T-helper 2 cell treated with Interferon-gamma antibody and Interleukin-4, amounts not matched to agents 100 ng/mL and 5 ng/mL, for 36 hours (primary cell): ENCODE results near the gene CEP128. TPM values are rescaled to one million over a fixed set of nuclear protein-coding genes. Genes with fewer than 3 reads are reported as not detected.
"Not testable (repeated sequence)": the region's sequence is repeated elsewhere in the genome, so short reads cannot be mapped to it uniquely, and the experiment has no call there.

Experiments
- intact Hi-C: fragments of 100-400 bp; cut with micrococcal nuclease; formaldehyde crosslinking; loops from one replicate; pipeline ENCODE4 v1.15.1; 2023
- total RNA-seq: library from RNA; stranded (reverse); gene quantifications from 2 replicates; pipeline ENCODE4 v1.2.3, GENCODE V29; 2022

CEP128 gene
- total RNA-seq, 1 donor from 2014 or later, result 31.7 TPM

DNA sequence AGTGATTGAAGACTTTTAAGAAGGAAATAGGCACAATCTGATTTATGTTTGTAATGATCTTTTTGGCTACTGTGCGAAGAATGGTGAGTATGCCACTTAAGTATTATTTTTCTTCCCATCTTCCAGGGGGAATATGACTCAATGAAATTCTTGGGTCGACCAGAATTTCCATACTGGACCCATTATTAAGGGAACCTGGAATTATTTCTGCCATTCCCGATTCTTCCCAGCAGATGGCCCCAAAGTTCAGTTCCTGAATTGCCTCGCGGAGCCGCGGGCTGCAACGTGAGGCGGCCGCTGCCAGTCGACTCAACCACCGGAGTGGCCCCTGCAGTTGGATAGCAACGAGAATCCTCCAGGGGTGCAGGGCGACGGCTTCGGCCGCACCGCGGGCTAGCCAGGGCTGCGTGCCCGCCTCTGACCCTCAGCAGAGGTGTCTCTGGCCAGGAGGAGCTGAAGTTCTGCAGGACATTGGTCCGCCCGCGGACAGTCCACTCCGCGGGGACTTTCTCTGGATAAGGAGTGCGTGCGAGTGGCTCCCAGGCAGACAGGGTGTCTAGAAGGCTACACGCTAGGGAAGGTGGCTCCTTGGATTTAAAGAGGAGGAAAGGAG lies 13.3 kb upstream of the CEP128 start:
- intact Hi-C loops, result loop anchor here (1.0 to 5.0 kb wide), 5 partner anchors 12 to 518 kb away; no protein-coding TSS in a partner anchor

DNA sequence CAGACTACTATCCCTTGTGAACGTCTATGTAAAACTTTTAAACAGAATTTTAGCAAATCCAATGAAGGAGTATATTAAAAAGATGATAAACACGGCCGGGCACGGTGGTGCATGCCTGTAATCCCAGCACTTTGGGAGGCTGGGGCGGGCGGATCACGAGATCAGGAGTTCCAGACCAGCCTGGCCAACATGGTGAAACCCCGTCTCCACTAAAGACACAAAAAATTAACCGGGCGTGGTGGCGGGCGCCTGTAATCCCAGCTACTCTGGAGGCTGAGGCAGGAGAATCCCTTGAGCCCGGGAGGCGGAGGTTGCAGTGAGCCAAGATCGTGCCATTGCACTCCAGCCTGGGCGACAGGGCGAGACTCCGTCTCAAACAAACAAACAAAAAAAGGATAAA lies 11.7 kb upstream of the CEP128 start:
- intact Hi-C loops, result not testable (repeated sequence)

DNA sequence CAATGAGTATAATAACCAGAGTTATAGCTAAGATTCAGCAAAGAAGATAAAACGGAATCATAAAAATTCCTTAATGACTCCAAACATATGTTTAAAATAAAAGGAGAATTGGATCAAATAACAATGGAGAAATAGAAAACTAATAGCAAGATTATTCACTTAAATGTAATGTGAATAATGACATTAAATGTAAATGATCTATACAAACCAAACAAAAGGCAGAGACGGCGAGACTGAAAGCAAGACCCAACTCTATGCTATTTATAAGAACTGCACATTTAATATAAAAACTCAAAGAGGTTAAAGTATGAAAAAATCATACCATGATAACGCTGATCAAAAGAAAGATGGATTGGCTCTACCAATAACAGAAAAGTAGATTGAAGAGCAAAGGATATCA lies 10.0 kb upstream of the CEP128 start:
- intact Hi-C loops, result no loop called here

DNA sequence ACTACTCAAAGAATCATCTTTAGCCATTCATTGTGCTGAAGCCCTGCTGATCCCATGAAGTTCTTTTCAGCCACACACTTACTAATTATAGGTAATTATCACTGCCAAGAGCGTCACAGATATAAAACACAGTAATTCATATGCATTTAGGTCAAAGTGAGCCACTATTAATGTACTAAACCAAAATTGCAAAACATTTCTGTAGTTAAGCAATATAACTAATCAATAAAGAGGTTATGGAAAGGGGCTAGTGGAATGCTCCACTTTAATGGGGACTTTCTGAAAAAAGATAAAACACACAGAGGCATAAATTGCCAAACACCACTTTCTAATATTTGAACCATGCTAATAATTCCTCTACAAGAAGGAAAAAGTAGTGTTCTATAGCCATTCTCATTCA lies 6.8 kb upstream of the CEP128 start:
- intact Hi-C loops, result no loop called here

DNA sequence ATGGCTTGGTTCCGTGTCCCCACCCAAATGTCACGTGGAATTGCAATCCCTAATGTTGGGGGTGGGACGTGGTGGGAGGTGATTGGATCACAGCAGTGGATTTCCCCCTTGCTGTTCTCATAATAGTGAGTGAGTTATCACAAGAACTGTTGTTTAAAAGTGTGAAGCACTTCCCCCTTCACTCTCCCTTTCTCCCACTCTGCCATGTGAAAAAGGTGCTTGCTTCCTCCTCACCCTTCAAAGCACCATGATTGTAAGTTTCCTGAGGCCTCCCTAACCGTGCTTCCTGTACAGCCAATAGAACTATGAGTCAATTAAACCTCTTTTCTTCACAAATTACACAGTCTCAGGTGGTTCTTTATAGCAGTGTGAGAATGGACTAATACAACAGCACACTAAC lies 5.3 kb upstream of the CEP128 start:
- intact Hi-C loops, result no loop called here

DNA sequence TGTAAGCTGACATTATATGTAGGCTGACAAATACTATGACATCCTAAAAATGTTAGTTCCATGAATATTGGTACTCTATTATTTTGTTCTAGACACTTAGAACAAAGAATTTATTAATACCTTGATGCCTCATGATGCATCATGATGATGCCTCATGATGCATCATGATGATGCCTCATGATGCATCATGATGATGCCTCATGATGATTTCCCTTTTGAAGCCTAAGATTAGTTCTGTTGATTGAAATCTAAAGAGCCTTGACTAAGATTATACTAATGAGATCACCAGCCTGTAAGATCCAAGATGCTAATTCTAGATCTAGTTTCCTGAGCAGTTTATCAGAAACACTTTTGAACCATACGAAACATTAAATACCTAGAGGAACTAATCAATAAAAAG lies 4.6 kb upstream of the CEP128 start:
- intact Hi-C loops, result no loop called here

DNA sequence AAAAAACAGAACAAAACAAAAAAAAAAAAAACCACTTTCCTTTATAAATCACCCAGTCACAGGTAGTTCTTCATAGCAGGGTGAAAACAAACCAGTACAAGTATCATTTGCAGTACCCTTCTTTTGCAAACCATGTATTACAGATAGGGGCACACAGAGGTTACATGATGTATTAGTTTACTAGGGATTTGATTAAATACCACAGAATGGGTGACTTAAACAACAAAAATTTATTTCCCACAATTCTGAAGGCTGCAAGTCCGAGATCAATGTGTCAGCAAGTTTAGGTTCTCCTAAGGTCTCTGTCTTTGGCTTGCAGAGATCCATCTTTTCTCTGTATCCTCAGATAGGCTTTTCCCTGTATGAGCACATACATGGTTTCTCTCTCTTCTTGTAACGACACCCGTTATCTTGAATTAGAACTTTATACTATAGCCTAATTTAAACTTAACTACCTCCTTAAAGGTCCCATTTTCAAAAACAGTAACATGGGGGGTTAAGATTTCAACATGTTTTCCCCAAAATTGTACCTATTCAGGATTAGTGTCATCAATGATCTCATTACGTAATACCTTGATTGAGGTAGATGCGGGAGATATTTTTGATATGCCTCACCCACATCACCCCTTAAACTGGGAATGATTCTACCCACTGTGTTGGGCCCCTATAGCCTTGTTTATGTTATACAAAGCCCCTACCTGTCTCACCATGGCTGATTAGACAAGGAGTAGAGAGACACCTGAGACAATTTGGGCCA lies 3.5 kb upstream of the CEP128 start:
- intact Hi-C loops, result loop anchor here (5.0 kb wide), 2 partner anchors 227 to 587 kb away; partner anchors contain the start of gene SEL1L

DNA sequence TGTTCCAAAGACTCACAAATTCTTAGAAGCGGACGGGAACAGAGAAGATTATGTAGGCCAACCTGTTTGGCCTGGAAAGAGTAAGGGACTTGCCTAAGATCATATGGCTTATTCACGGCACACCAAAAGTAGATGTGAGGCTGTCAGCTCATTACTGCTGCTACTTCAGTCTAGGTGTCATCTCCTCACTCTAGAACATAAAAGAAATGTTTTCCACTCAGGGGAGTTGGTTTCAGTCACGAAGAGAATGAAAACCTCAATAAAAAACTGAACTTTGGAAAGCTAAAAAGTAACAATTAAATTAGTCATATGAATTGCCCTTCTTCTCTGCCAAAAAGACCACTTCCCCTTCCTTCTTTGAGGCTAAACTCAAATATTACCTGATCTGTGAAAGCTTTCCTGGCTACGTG lies 658 bp upstream of the CEP128 start:
- intact Hi-C loops, result loop anchor here (1.0 to 5.0 kb wide), 3 partner anchors 13 to 590 kb away; partner anchors contain the start of genes SEL1L and TSHR

DNA sequence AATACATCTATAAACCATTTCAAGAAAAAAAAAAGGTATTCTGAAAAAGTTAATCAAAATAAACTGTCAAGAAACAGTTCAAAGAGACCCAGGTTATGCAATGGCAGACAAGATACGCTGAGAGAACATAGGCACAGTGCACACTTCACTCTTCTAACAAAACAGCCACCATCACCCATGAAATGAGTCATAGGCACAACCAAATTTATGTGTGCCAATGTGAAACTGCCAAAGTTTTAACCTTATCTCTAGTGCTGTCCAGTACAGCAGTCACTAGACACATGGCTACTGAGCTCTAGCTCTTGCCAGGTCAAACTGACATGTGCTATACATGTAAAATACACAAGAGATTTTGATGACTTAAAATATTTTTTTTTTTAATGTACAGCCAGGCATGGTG lies 1.4 kb downstream of the CEP128 start:
- intact Hi-C loops, result loop anchor here (5.0 kb wide), 2 partner anchors 232 to 592 kb away; partner anchors contain the start of gene SEL1L

DNA sequence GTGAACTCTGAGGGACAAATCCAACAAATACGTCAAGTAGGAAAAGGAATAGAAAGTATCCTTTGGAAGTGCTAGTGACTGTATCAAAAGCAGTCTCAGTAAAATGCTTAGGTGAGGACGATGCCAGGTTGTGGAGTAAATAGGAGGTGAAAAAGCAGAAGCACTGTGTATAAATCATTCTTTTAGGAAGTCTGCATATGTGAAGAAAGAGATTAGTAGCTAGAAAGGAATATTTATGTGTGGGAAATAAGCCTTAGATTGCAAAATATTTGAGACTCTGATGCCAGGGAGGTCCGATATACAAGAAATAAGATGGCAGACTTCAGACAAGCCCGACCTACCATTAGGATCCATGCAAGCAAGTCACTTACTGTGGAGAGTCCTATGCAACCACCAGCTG lies 7.9 kb downstream of the CEP128 start:
- intact Hi-C loops, result no loop called here

DNA sequence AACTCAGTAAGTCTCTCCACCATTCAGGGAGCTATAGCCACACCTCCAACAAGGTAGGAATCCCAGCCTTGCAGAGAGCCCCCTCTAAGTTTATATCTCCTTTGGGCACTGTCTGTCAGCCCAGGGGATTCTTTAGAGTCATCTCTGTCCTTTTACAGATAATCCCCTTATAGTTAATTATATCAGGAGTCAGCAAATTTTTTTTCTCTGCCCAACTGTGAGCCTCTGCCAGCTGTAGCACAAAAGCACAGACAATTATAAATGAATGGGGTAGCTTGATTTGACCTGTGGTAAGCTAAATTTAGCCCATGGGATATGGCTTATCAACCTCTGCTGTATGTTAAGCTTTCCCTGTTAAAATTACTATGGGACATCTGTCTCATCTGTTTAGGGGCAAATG lies 8.3 kb downstream of the CEP128 start:
- intact Hi-C loops, result no loop called here

DNA sequence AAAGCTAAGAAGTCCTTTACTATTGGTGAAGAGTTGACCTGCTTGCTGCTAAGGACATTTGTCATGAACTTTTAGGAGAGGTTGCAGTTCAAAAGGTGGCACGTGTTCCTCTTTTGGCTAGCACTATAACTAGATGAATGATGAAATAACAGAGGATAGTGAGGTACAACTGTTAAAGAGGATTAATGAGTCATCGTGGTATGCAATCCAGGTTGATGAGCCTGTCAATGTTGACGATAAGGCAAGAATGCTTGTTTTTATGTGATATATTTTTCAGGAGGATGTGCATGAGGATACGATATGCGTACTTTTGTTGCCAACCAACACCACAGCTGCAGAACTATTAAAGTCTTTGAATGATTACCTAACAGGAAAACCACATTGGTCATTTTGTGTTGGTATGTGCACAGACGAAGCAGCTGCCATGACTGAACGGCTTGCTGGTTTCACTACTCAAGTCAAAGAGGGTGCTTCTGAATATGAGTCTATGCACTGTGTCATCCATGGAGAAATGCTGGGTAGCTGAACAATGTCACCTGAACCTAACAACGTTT lies 10.6 kb downstream of the CEP128 start:
- intact Hi-C loops, result loop anchor here (1.0 to 2.0 kb wide), 3 partner anchors 10 to 290 kb away; partner anchors contain the start of genes CEP128 and GTF2A1

DNA sequence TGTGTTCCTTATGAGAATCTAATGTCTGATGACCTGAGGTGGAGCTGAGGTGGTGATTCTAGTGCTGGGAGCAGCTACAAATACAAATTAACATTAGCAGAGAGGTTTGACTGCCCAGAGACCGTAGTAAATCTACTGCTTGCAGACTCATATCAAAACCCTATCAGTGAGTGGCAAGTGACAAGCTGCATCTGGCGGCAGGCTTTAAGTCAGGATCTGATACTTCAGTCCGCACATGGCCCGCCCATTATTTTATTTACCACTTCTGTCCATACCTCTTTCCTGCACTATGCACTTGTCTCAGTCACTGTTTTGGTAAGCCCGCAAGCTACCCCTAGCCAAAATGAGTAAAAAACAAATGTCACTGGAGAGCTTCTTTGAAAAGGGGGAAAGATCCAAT lies 11.4 kb downstream of the CEP128 start:
- intact Hi-C loops, result loop anchor here (2.0 kb wide), 1 partner anchor 291 kb away; the partner anchor contains the start of gene GTF2A1

DNA sequence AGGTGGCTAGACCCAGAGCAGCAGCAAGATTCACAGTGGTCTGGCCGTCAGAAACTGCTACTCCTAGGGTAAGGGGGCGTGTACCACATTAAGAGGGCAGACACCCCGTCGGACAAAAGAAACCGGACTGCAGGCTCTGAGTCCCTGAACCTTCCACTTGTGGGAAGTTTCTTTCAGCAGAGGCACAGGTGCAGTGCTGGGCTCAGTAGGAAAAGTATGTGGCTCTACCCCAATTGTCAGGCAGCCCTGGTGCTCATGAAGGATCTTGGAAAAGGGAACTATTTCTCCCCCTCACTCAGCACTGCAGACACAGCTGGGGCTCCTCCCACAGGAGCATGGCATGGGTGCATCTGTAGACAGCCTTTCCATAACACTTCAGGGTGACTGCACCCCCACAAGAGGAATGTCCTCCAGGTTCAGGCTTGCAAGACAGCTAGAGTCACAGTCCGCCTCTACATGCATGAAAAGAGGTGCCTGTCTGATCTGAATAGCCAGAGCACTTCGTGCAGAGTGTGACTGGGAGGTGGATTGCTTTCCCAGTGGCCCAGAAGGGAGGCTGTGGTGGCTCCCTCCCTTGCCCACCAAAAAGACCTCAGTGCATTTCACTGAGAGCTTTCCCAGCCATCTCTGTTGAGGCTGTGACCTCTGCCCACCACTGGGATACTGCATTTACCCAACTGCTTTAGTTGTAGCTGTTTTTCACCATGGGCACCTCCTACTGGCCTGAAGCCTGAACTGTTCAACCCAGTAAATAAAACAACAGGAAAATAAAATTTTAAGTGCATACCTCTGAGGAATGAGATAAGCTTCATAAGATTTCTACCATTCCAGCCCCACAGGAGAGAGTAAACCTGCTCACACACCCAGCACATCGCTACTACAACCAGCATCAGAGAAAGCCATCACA lies 14.2 kb downstream of the CEP128 start:
- intact Hi-C loops, result no loop called here

DNA sequence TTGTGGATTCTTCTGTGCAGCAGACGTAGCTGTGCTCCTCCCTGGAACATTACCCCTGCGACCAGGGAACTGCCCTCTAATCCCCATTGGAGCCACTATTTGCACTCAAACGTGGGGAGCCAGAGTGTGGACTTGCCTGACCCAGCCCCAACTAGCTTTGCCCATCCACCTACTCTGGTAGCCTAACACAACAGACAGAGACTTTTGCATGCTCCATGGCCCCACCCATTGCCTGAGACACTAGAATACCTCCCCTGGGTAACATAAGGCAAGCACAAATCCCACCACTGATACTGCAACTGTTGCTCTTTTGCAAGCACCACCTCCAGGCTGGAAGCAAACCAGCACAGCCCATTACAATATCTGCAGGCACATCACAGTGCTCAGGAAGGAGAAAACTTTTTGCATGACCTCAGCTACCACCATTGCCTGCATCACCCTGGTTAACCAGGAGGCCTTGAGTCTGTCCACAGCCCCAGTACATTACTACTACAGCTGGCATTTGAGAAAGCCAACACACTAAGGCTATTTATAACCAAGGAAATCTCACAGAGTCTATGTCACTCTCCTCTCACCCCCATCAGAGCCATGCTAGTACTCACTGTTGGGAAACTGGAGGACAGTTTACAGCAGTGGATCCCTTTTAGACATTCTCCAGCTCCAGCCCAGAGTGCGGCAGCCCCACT lies 15.0 kb downstream of the CEP128 start:
- intact Hi-C loops, result no loop called here

DNA sequence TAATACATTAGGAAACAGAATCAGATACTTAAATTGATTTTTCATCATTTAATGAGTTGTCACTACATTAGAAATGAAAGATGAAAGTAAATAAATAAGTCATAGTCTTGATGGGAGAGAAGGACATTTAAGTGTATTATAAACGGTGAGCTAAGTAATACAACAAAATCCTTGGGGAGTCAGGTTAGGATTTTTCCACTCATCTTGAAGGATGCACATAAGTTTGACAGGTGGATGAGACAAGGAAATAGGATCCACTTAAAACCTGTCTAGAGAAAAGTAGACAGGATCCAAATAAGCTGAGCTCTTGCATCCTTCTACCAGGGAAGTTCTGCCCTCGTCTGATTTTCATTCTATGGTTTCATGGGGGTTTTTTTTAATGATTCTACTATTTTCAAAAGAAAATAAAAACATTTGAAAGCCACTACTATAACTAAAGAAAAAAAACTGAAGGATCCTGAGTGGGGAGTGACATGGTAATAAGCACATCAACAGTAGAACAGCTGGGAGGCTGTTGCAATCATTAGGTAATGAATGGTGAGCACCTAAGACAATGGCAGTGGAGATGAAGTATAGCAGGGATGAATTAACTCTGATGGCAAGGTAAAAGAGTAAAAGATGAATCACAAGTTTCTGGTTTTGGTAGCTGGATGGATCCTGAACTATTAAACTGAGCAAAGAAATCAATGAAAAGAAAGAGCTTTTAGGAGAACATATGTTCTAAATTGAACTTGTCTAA lies 17.0 kb downstream of the CEP128 start:
- intact Hi-C loops, result no loop called here

DNA sequence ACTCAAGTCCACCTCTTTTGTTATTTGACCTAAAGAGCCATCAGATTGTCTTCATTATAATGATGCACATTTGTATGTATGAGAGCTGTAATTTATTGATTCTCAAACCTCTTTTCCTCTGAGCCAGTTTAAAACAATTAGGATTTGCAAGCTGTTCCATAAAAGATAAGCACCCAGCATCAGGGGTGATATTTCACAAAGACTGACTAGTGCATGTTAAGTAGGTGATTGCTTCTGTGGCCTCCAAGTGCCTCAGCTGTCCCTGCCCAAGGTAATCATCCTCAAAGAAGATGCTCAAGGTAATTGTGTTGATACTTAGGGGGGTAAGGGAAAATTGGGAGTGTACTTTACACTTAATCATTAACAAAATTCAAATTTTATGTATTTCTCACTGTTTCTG lies 18.2 kb downstream of the CEP128 start:
- intact Hi-C loops, result no loop called here

DNA sequence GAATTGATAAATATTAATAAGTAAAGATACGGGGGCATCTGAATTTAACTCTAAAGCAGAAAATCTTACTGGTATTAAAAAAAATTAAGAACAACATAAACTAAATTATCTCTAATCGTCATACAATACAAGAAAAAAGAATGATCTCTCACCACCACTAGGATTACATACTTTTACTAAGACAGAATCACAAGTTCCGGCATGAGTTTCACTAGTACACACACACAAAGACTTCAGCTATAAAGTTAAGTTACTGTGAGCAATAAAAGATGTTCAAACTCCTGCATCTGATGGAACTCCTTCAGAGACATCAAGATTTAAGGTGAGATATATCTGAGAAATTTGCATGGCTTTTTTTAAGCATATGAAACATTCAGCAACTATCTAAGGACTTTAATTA lies 21.9 kb downstream of the CEP128 start:
- intact Hi-C loops, result no loop called here

DNA sequence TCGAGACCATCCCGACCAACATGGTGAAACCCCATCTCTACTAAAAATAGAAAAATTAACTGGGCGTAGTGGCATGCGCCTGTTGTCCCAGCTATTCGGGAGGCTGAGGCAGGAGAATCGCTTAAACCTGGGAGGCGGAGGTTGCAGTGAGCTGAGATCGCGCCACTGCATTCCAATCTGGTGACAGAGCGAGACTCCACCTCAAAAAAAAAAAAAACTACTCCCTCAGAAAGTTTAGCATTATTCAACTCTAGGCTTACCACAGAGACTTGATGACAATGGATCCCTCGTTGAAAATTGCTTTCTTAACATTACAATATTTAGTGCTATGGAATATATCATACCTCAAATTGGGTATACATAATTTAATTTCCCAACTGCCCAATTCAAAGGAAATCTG lies 29.5 kb downstream of the CEP128 start:
- intact Hi-C loops, result not testable (repeated sequence)

DNA sequence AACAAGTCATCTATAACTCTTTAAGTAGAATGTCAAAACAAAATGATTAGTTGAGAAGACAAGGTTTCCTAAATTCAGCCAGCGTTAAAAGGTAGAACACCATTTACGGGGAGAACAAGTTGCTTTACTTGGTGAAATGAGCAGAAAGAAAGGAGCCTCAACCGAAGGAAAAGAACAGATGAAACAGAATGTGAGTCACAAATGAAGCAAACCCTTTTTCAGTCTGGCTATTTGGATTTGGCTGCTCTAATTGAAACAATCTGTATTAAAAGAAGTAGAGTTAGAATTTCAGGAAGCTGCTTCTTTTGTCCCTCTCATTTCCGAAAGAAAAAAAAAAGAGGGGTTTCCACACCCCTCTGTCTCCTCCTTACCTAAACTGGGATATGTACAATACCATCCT lies 34.6 kb downstream of the CEP128 start:
- intact Hi-C loops, result no loop called here
